Measurements from ENCODE around the gene PRSS36. TPM values are rescaled to one million over a fixed set of nuclear protein-coding genes. Genes with fewer than 3 reads are reported as not detected.

PRSS36 gene
- total and polyA plus RNA-seq, 9 of the 15 experiments (the other 6 are each of a cell fraction or from before 2014, with no cell fraction given) = 0.09 to 1.2 (median 0.54) TPM; not detected in 2

- no peak for TF ChIP-seq DEAF1 (CRISPR knock-in tag; IDR thresholded peaks at IDR 0.05)
- TF ChIP-seq LCOR (CRISPR knock-in tag; IDR thresholded peaks at IDR 0.05) = no peak
- no peak for TF ChIP-seq ZNF146 (CRISPR knock-in tag; IDR thresholded peaks at IDR 0.05; ENCODE audit: unreplicated experiment)
- 0 out of 2 replicates have a peak, but pooled peaks have one; percentile 37 for TF ChIP-seq EP400 (IDR thresholded peaks at IDR 0.05)
- TF ChIP-seq SIN3B (IDR thresholded peaks at IDR 0.05; ENCODE audit: low read depth) = no peak
- TF ChIP-seq ZNF232 (CRISPR knock-in tag; IDR thresholded peaks at IDR 0.05) = no peak
- no peak for TF ChIP-seq ZNF174 (CRISPR knock-in tag; IDR thresholded peaks at IDR 0.05)
- no peak for TF ChIP-seq ESRRB (CRISPR knock-in tag; IDR thresholded peaks at IDR 0.05; ENCODE audit: borderline replicate concordance)
- no peak for TF ChIP-seq ATF2 (CRISPR knock-in tag; IDR thresholded peaks at IDR 0.05)
- TF ChIP-seq RBM39 (optimal IDR thresholded peaks at IDR 0.05; ENCODE audit: low read depth, low read length) = no peak
- TF ChIP-seq GATAD2A (IDR thresholded peaks at IDR 0.05) = no peak
- TF ChIP-seq FOXK1 (CRISPR knock-in tag; IDR thresholded peaks at IDR 0.05; ENCODE audit: borderline replicate concordance) = no peak
- TF ChIP-seq E2F3 (CRISPR knock-in tag; IDR thresholded peaks at IDR 0.05) = no peak
- no peak for TF ChIP-seq SP2 (IDR thresholded peaks at IDR 0.05; ENCODE audit: extremely low read depth, low read depth, low read length, poor library complexity, severe bottlenecking)
- TF ChIP-seq ZNF551 (CRISPR knock-in tag; IDR thresholded peaks at IDR 0.05) = no peak
- no peak for TF ChIP-seq KDM1A (IDR thresholded peaks at IDR 0.05)
These were observed 20.9 kb downstream of the PRSS36 start (continued) for GRCh38 chr16:31128711-31129567.

Measured in K562 (cell line).